Stimulated activated CD4-positive, alpha-beta T cell treated with anti-CD3 and anti-CD28 coated beads, Interleukin-15, amount 100 ng/mL, for 48 hours (primary cell): ENCODE results near the gene EP400.

Experiments
- DNase-seq, 2 donors: peaks; one replicate each; pipeline ENCODE4 v3.0.0-alpha.2; 2020; ENCODE audit warnings: low read depth in 2 of 2

The EP400 gene

GRCh38 chr12:132020292-132020691, 70.5 kb downstream of the EP400 start:
- no peak for DNase-seq

GRCh38 chr12:132021031-132021871, 71.5 kb downstream of the EP400 start:
- no peak for DNase-seq

GRCh38 chr12:132021965-132022364, 72.2 kb downstream of the EP400 start:
- DNase-seq, result no peak

GRCh38 chr12:132023658-132024057, 73.9 kb downstream of the EP400 start:
- DNase-seq, result no peak

DNA sequence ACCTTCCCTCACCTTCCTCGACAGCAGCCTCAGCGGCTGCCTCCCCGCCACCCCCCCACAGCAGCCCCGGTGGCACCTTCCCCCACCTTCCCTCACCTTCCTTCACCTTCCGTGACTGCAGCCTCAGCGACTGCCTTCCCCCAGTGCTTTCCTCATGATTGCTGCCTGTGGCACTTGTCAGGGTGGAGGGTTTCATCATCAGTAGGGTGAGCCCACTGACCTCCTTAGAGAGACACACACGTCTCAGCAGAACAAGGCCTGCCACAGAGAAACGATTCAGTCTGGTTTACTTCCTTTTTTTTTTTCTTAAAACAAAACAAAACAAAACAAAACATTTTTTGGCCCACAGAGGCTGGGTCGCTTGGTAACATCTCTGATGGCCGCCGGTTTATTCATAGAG, 75.0 kb downstream of the EP400 start:
- no peak for DNase-seq

DNA sequence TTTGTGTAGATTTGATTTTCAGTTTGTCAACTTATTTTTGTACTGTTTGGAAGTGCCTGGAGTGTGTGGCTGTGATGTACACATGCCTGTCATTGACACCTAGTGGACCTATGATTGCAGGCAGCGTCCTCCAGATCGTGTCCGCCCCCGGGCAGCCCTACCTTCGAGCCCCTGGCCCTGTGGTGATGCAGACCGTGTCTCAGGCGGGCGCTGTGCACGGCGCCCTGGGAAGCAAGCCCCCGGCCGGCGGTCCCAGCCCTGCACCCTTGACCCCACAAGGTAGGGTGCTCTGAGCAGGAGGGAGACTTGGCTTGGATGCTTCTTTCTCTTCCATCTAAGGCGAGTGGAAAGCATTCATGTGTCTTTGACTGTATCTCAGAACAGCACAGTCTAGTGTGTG, 75.8 kb downstream of the EP400 start:
- DNase-seq, result no peak

GRCh38 chr12:132026061-132026795, 76.5 kb downstream of the EP400 start:
- no peak for DNase-seq

- no peak for DNase-seq
Observed at GRCh38 chr12:132026796-132027500, 77.2 kb downstream of the EP400 start.

- no peak for DNase-seq
Observed at GRCh38 chr12:132027636-132028035, 77.9 kb downstream of the EP400 start.

- no peak for DNase-seq
Observed at GRCh38 chr12:132028111-132028510, 78.4 kb downstream of the EP400 start.

DNA sequence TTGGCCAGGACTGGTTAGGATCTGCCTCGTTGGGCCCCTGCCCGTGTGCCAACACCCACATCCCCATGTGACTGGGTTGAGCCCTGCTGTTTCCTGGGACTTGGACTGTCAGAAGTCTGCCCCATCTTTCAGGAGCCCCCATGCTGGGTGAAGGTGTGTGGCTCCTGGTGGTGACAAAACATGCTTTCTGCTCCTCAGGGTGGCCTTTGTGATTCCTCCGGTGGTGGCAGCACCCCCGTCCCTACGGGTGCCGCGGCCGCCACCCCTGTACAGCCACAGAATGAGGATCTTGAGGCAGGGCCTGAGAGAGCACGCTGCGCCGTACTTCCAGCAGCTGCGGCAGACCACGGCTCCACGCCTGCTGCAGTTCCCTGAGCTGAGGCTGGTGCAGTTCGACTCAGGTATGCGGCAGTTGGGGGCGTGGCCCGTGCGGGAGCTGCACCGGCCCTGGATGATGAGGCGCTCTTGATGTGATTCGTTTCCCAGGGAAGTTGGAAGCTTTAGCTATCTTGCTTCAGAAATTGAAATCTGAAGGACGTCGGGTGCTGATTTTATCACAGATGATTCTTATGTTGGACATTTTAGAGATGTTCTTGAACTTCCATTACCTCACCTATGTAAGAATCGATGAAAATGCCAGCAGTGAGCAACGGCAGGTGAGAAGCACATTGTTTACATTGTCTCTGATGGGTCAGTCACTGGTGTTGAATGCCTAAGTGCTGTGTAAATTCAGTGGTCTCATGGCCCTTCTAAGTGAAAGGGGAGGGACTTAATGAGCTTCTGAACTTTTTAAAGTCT, 80.0 kb downstream of the EP400 start:
- no peak for DNase-seq

DNA sequence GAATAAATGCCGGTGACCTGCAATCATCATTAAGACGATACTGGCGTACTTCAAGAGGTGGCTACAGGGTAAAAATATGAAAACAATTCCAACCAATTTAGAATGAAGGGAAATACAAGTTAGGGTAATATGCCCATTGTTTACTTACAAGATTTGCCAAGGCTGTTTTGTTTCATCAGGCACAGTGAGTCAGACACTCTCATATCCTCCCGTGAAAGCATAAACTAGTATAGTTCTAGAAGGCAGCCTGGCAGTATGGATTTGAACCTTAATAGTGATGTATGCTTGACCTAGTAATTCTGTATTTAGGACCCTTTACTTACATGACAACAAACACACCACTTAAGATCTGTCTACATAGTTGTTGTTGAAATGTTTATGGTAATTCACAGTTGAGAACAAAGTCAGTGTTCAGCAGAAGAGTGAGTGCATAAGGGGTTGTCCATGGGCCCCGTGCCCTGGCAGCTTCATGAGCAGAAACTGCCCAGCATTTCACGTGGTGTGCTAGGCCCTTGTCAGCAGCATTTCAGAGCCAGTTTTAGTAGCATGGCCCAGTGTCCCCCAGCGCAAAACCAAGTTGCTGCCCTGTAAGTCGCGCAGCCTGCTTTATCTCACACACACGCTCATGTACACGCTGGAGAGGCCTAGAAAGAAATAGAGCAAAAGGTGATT, 80.8 kb downstream of the EP400 start:
- no peak for DNase-seq

- DNase-seq, result no peak
Observed at GRCh38 chr12:132033627-132034026, 83.9 kb downstream of the EP400 start.

DNA sequence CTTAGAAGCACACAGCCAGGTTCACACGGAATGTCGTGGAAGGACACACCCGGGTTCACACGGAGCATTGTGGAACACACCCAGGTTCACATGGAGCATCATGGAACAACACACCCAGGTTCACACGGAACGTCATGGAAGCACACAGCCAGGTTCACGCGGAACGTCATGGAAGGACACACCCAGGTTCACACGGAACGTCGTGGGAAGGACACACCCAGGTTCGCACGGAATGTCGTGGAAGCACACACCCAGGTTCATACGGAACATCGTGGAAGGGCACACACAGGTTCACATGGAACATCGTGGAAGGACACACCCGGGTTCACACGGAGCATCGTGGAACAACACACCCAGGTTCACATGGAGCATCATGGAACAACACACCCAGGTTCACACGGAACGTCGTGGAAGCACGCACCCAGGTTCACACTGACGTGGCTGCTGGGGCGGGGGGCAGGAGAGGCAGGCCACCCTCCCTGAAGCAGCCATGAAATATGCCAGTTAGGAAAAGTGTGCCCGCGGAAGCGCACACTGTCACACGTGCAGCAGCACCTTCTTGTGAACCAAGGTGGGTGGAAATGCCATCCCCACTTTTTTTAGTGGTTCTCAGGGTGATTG, 86.4 kb downstream of the EP400 start:
- DNase-seq, result no peak

DNA sequence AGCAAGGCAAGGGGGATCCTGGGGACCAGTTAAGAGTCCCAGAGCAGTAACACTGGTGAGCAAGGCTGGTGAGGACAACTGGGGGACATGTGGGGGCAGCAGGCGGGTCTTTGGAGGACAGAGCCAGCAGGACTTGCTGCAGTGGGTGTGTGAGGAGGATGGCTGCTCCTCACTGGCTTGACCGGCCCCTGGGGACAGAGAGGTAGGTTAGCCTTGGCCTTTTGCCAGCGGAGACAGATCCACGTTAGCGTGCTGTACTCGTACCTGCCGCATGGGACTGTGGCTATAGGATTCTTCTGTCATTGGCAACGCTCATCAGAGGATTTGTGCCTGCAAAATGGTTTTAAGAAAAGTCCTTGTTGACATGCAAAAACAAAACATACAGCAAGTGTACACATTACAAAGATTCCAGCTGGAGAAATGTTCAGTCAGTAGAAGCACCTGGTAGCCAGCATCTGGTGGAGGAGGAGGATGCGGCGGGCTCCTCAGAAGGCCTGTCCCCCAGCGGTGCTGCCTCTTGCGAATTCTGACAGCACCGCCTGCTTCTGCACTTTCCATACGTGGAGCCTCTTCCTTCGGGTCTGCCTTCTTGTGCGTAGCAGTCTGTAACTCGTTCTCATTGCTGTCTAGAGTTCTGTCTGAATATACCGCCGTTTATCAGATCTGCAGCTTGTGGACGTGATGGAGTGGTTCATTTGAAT, 91.3 kb downstream of the EP400 start:
- no peak for DNase-seq

DNA sequence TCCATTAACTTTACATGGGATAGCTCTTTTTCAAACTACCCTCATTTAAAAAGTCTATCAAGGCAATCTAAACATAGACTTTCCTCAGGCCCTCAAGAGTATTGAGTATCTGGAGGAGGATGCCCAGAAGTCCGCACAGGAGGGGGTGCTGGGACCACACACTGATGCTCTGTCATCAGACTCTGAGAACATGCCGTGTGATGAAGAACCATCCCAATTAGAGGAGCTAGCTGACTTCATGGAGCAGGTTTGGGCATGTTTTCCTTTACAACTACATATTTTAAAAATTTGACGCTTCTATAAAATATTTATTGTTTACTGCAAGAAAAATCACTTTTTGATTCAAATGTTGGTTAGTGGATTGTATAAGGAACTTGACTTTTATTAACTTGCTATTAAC, 93.5 kb downstream of the EP400 start:
- DNase-seq, result no peak

- DNase-seq, result no peak
Observed at GRCh38 chr12:132043770-132044467, 94.2 kb downstream of the EP400 start.

DNA sequence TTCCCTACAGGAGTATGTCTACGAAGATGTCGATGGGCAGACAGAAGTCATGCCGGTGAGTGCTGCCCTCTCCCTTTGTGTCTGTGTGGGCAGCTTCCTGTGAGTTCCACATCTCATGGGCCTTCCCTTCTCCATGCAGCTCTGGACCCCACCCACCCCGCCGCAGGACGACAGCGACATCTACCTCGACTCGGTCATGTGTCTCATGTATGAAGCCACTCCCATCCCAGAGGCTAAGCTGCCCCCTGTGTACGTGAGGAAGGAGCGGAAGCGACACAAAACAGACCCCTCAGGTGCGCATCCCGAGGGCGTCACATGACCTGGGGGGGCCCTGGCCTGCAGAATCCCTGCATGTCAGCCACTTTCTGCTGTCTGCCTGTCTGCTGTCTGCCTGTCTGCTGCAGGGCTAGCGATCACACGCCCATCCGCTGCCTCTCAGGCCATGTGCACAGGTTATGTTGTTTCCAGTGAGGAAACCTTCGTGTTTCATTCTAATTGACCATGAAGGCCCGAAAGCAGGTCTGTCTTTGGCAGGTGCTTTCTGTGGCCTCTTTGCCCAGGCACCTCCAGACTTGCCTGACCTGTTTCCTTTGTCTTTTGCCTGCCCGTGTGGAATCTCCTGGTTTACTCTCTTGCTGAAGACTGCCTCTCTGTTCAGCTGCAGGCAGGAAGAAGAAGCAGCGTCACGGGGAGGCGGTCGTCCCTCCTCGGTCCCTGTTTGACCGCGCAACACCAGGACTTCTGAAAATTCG, 95.1 kb downstream of the EP400 start:
- no peak for DNase-seq

- no peak for DNase-seq
Observed at GRCh38 chr12:132045751-132046150, 96.0 kb downstream of the EP400 start.
